NT2/D1 (cell line): ENCODE data around the gene TMEM190.

Experiments used
- SUZ12 ChIP-seq: IDR thresholded peaks from 2 replicates; pipeline ENCODE4 v1.6.1; 2011; ENCODE audit not compliant: insufficient read length, insufficient read depth; ENCODE audit errors: extremely low read depth
- YY1 ChIP-seq: IDR thresholded peaks from 2 replicates; pipeline ENCODE4 v1.6.1; 2011; ENCODE audit not compliant: insufficient read length, insufficient read depth
- ZNF274 ChIP-seq: IDR thresholded peaks from 2 replicates; pipeline ENCODE4 v1.6.1; 2011; ENCODE audit warnings: mild to moderate bottlenecking, low read depth, low read length

GRCh38 chr19:55350620-55351315 lies 25.9 kb upstream of the TMEM190 start:
- TF ChIP-seq YY1: no peak
- no peak for TF ChIP-seq ZNF274
- no peak for TF ChIP-seq SUZ12
